ENCODE data around the gene TSPAN5. TPM values are rescaled to one million over a fixed set of nuclear protein-coding genes. Genes with fewer than 3 reads are reported as not detected.

The TSPAN5 gene
- polyA plus RNA-seq, 3 donors: 0.76 to 2.0 (median 1.4) TPM

DNA sequence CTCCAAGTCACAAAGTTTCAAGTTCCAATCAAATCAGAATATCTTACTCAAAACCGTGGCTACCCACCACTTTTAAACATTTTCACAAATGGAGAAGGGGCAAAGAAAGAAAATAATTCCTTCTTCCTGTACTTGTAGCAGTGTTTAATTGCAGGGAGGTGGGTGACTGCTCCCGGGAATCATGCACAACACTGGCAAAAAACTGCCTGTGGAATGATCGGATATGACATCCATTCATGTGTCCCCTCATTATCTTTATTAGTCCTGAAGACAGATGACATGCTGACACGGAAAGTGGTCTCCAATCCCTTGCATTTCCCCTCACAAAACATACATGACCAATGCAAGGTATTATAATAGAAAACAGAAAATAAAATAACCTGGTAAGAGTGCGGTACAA is 2.0 kb downstream of the TSPAN5 start:
- WGBS, 3 donors: 83 to 84% (median 83%) methylated on average over 5 of the region's 5 CpGs
- H3K27ac ChIP-seq (ENCODE audit: low read depth, low read length): no peak overlapping the region

DNA sequence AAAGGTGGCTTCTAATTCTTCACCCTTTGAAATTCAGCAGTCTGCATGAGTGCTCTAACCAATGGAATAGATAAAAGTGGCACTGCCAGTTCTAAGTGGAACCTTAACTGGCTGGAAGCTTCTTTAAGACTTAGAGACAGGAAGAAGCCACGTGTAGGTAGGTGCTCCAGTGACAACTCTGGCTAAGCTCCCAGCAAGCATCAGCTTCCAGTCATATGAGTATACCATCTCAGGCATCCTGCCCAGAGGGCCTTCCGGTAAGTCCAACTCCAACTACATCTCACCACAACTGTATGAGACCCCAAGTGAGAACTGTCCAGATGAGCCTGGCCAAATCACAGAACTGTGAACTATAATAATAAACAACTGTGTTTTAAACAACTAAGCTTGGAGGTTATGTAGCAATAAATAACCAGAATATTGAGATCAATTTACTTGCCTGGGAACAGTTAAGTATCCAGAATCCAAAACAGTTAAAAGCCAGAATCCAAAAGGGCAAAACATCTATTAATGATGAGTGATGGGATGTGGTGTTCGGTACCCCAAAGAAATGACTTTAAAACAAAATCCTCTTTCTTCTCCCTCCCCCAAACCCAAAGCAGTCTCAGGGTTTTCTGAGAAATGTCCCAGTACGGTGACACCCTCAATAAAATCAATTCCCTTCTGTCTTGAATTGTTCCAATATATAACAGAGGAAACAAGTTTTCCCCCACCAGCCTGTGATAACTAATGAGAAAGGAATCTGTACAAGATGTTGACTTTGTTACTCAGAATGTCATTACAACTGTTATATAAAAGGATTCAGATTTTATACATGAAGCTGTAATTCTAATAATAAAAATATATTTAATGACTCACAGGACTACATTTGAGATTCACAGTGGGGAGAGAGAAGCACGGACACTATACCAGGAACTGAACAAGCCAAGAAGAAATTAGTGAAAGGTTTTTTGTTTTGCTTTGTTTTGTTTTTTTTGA is 4.2 kb downstream of the TSPAN5 start:
- 81 to 86% (median 83%) methylated on average over 5 of the region's 5 CpGs for WGBS, 3 donors
- no peak overlapping the region for H3K27ac ChIP-seq (ENCODE audit: low read depth, low read length)

DNA sequence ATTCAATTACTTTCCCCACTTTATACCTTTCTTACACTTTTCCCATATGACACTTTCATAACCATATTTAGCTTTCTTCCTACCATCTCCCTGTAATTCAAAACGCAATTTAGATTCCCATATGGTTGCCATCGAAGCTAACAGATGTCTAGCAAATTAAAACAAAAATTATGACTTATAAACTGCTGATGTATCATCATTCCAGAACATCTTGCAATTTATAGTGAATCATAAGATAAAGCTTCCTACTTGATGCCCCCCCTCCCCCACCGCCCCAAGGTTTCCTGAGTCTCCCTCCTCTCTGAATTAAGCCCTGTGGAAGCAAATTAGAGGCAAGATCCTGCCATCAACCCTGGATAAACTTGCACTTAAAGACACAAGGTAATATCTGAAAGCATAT is 5.4 kb downstream of the TSPAN5 start:
- H3K27ac ChIP-seq (ENCODE audit: low read depth, low read length): no peak overlapping the region
- WGBS, 3 donors: 89 to 97% (median 93%) methylated on average over 3 of the region's 3 CpGs

DNA sequence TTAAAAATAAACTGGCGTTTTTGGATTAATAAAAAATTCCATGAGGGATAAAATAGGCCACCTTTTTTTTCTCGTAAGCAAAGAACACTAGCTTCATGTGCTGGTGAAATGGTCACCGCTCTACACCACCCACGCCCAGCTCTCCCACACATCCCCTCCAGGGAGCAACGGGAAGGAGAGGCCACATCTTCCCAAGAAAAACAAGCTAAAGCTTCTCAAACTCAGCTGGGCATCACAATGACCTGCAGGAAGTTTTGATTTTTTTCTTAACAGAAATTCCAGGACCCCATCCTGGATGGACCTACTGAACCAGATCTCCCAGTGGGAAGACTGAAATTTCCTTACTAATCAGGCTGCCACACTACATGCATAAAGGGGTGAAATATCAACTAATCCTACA is 9.8 kb downstream of the TSPAN5 start:
- no peak overlapping the region for H3K27ac ChIP-seq (ENCODE audit: low read depth, low read length)
- 54 to 92% (median 74%) methylated on average over 5 of the region's 5 CpGs for WGBS, 3 donors

DNA sequence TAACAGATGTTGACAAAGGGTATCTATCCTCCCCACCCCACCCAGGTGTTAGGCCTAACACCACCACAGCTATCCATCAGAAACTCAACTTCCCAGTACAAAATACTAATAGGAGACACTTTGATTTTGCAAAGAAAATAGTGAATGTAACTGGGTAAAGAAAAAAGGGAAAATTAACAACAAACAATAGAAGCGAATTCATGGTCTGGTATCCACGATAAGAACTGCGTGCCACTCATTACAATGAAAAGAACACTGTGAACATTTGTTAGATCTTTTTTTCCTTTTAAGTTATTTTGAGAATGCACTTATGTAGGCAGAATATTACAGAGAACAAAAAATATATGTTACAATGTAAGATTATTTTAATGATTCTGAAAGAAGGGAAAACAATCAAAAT is 12.0 kb downstream of the TSPAN5 start:
- 96 to 98% (median 97%) methylated on average over 3 of the region's 3 CpGs for WGBS, 3 donors
- no peak overlapping the region for H3K27ac ChIP-seq (ENCODE audit: low read depth, low read length)

DNA sequence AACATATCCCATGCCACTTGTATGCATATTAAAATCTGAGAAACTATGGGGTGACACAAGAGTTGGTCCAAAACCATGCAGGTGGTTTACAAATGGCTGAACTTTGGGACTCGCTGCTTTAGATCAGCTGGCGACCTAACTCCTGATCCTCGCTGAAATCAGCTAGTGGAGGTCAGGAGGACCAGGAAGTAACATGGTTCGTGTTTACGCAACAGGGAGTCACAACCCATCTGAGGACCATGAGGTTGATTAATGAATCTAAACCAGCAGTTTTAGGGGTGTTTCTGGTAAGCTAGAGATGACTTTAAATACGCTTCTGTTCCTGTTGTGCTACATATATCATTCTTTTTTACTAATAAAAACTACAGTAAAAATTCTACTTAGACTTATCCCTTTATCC is 12.9 kb downstream of the TSPAN5 start:
- H3K27ac ChIP-seq (ENCODE audit: low read depth, low read length): no peak overlapping the region
- WGBS, 3 donors: 91 to 92% (median 91%) methylated on average over 6 of the region's 6 CpGs

DNA sequence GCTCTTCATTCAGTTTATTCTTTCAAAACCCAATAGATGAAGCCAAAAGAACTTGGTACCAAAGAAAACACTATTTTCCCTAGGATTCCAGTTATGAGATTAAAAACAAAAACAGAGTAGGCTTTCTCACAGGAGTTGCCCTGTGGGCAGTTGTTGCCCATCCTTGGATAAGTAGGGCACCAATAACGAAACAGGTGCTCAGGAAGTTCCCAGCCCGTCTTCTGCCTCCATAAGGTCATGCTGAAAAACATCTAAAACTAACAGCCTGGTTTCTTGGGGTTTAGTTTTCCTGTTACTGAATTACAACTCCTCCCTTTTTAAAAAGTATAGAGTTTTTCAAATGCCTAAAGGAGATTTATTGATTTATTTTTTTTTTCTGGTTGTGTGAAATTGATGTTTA is 14.7 kb downstream of the TSPAN5 start:
- WGBS, 3 donors: 75 to 85% (median 81%) methylated on average over 2 of the region's 2 CpGs
- no peak overlapping the region for H3K27ac ChIP-seq (ENCODE audit: low read depth, low read length)

DNA sequence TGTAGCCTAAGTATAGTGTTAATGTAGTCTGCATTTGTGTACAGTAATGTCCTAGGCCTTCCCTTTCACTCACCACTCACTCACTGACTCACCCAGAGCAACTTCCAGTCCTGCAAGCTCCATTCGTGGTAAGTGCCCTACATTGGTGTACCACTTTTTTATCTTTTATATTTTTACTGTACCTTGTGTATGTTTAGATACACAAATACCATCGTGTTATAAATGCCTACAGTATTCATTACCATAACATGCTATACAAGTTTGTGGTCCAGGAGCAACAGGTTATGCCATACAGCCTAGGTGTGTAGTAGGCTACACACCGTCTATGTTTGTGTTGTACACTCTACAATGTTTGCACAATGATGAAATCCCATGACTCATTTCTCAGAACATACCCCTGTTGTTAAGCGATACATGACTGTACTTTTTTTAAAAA is 15.4 kb downstream of the TSPAN5 start:
- 39 to 79% (median 71%) methylated on average over 4 of the region's 4 CpGs for WGBS, 3 donors
- H3K27ac ChIP-seq (ENCODE audit: low read depth, low read length): no peak overlapping the region

DNA sequence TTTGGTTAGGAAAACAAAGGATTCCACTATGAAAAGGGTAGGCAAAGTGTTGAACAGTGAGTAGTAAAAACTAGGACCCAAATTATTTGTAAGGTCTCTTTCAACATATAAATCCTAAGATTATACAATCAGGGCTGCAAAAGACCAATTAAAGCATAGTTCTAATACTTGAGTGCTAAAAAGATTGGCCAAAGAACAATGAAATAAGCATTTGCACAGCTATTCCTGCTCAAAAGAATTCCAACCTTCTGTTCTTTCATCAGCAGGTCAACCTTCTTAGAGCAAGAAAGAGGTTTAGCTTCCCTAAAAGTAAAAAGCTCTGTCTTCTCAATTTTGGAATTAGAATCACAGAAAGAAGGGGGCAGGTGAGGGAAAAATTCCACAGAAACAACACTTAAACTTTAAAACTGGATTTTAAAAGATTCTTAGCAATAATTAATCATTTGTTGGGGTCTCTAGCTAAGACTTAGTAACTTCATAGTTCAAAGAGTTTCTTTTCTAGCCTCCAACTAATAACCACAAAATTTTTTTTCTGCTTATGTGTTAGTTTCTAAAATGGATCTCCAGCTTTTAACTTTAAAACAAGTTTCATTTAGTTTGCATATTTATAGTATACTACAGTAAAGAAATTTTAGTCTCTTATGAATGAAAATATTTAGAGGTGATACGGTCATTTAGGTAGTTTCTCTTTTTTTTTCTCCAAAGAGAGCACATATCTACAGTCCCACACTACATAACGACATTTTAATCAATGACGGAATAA is 16.3 kb downstream of the TSPAN5 start:
- WGBS, 3 donors: 92 to 94% (median 93%) methylated on average over 3 of the region's 3 CpGs
- no peak overlapping the region for H3K27ac ChIP-seq (ENCODE audit: low read depth, low read length)

DNA sequence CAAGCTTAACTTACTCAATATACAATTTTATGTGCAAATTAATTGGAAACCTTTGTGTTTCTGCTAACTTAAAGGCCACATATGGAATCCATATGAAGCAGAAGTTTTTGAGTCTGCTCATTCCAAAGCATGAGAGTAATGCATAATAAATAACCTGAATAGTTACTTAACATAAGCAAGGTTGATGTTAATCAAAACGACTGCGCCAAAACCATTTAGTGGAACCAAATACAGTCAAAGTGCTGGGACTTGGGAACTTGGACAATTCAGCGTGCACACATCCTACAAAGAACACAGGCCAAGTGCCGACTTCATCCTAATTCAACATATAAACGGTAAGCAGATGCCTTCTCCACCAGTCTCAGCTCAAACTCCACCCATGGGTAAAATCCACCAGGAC is 17.0 kb downstream of the TSPAN5 start:
- H3K27ac ChIP-seq (ENCODE audit: low read depth, low read length): no peak overlapping the region
- WGBS, 3 donors: 80 to 93% (median 83%) methylated on average over 5 of the region's 5 CpGs

DNA sequence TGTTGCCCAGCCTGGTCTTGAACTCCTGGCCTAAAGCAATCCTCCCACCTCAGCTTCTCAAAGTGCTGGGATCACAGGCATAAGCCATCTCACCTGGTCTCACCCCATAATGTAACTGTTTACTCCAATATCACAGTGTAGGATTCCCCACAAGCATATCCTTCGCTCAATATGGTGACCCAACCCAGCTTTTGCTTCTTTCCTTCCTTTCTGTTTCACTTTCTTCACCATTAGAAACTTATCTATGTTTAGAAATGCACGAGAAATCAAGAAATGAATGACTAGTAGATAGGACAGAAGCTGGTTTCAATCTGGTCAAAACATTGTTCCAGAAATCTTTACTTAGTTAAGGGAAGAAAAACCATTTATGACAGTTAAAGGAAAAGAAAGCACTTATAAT is 18.9 kb downstream of the TSPAN5 start:
- no peak overlapping the region for H3K27ac ChIP-seq (ENCODE audit: low read depth, low read length)
- 57 to 64% (median 60%) methylated on average over 2 of the region's 2 CpGs for WGBS, 3 donors

DNA sequence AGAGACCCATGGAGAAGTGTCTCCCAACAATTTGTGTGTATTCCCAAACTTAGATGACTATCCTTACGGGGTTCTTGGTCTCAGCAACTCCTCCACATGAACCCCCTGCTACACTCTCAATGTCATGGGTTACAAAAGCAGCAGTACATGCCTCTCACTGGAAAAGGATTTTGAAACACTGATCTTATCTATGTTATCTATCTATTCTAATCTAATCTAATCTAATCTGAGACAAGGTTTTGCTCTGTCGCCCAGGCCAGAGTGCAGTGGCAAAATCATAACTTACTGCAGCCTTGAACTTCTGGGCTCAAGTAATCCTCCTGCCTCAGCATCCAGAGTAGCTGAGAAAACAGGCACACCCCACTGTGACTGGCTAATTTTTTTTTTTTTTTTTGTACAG is 19.3 kb downstream of the TSPAN5 start:
- H3K27ac ChIP-seq (ENCODE audit: low read depth, low read length): no peak overlapping the region
- WGBS, 3 donors: 86 to 97% (median 96%) methylated on average over 2 of the region's 2 CpGs

DNA sequence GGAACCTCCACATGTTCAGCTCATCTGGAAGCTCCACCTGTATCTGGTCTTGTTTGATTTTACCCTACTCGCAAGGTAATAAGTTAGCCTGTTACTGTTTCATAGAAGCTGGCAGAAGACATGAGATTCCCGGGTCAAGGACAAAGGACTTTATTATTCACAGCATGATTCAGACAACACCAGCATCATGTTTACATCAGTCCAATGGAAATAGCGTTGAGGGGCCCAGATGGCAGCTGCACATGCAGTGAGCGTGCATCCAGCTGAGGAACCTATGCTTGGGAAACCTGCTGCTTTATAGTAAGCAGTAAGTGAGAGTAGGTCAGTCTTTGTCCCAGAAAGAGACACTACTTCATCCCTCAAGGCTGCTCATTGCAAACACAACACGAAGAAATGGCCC is 19.8 kb downstream of the TSPAN5 start:
- H3K27ac ChIP-seq (ENCODE audit: low read depth, low read length): no peak overlapping the region
- WGBS, 3 donors: 87 to 95% (median 90%) methylated on average over 5 of the region's 5 CpGs

DNA sequence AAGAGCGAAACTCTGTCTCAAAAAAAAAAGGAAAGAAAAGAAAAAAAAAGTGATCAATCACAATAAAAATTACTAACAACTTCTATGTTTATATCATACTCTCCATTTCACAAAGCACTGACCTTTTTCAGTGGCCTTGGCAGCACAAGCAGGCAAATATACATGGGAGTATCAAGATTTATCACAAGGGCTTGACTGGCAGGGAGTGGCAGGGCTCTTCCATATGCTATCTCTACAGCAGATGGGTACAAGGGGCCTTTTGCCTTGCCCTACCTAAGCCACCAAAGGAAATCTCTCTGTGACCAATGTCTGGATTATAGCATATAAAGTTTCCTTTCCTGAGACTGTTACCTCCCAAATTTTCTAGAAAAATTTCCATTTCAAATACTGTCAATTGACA is 24.4 kb downstream of the TSPAN5 start:
- WGBS, 3 donors: 93 to 100% (median 97%) methylated on average over 1 of the region's 1 CpG
- H3K27ac ChIP-seq (ENCODE audit: low read depth, low read length): no peak overlapping the region

DNA sequence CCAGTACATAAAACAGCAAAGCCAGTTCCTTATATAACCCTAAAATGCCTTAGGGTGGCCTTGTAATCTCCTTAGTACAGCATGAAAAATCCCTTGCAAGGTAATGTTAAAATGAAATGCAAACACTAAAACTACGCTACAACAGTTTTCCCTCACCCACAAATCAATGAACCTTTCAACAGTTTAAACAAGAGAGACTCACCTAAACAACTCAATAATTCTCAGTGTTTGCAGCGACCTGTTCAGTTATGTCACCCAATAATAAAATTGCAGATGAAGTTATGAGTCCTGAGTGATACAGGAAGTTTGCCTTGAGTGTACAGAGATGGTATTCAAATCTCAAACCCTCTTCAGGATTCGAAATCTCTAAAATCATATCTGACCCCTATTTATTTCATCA is 25.3 kb downstream of the TSPAN5 start:
- WGBS, 3 donors: 52 to 97% (median 95%) methylated on average over 3 of the region's 3 CpGs
- H3K27ac ChIP-seq (ENCODE audit: low read depth, low read length): no peak overlapping the region

DNA sequence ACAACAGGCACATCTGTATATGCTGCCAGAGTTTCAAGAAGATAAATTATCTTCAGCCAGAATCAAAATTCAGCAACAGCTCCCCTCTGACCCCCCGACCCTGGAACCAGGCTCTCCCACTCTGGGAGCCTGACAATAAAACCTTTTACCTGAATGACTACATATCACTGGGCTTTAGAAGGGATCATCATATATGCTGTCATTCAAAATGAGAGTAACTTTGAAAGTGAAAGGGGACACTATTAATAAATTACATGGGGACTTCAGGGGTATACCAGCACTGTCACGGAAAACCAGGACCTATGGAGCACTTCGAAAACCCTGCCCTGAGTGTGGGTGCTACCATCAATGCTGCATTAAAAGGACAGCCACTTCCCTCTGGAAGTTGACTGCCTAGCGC is 26.2 kb downstream of the TSPAN5 start:
- 92 to 97% (median 96%) methylated on average over 4 of the region's 4 CpGs for WGBS, 3 donors
- no peak overlapping the region for H3K27ac ChIP-seq (ENCODE audit: low read depth, low read length)

DNA sequence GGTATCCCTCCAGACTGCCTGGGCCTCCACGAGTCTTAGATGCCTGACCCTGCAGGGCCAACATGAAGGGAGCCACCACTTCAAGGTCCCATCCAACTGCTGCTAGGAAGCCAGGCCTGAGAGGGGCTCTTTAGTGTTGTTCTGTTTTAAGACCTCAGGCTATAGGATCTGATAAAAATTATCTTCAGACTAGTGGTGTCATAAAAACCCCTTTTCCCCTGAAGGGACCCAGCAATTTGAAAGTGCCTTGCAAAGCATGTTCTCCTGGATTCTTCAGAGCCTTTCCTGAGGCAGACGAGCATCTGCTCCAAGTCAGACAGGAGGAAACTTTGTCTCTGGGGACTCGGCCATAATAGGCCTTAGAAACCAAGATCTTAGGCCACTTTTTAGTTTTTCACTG is 26.9 kb downstream of the TSPAN5 start:
- 55 to 78% (median 73%) methylated on average over 3 of the region's 3 CpGs for WGBS, 3 donors
- H3K27ac ChIP-seq (ENCODE audit: low read depth, low read length): no peak overlapping the region

DNA sequence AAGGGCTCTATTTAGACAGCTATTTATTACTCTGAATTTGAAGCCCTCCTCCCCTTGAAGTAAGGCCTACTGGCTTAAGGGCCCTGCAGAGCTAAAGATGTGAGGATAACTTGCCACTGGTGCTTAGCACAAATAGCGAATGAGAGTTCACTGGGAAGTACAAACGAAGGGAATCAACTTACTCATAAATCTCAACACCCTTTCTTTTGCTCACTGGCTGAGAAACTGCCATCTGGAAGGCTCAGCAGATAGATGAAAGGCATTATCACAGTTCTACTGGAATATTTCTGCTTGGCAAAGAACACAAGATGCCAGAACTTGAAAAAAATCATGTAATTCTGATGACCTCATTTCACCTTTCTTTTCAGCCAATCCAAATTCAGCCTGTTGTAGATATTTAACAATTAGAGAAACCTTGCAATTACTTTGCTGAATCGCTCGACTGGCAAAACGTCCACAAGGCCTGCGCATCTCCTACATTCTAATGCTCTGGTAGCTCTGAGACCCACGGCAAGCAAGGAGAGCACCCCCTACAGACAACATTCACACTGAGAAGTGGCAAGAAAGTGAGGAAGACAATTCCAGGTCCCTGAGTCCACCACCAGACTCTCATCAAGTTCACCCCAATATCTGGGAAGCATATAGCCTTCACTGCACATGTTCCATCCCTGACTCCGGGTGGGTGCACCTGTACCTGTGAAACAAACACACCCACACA is 27.5 kb downstream of the TSPAN5 start:
- no peak overlapping the region for H3K27ac ChIP-seq (ENCODE audit: low read depth, low read length)
- 44 to 88% (median 78%) methylated on average over 8 of the region's 8 CpGs for WGBS, 3 donors
